Measurements from ENCODE around the gene LGI4. TPM values are rescaled to one million over a fixed set of nuclear protein-coding genes. Genes with fewer than 3 reads are reported as not detected.

LGI4 gene
- total and polyA plus RNA-seq, 2 donors (not counting 1 experiment from before 2014, with no cell fraction given): 0.17 to 0.19 TPM

GRCh38 chr19:35136977-35137702 lies 2.3 kb upstream of the LGI4 start:
- H3K27me3 ChIP-seq (ENCODE audit: control insufficient read depth, insufficient read depth, low read length): peaks cover 7% of the 10 kb centered on the region
- H3K27ac ChIP-seq (ENCODE audit: insufficient read depth, low read length): no peak overlapping the region
- no peak overlapping the region for H2AFZ ChIP-seq (ENCODE audit: low read length)
- no peak overlapping the region for H3K9ac ChIP-seq (ENCODE audit: insufficient read depth, low read length)
- no peak for TF ChIP-seq CTCF (conservative IDR thresholded peaks at IDR 0.05 in 1 of 2, IDR thresholded peaks at IDR 0.05 in 1 of 2; ENCODE audit: low read depth in 1 of 2, low read length in 2 of 2)
- no peak for TF ChIP-seq EZH2 (IDR thresholded peaks at IDR 0.05; ENCODE audit: low read length, missing control alignments)
- no peak overlapping the region for H3K4me2 ChIP-seq (ENCODE audit: extremely low read depth, insufficient read depth, low read length)
- H3K4me1 ChIP-seq (ENCODE audit: control insufficient read depth, extremely low read depth, insufficient read depth, low read length): peaks cover 30% of the 10 kb centered on the region
- H4K20me1 ChIP-seq (ENCODE audit: control insufficient read depth, extremely low read depth, insufficient read depth, low read length): no peaks in the 10 kb centered on the region
- no peak for DNase-seq (ENCODE audit: low read depth in 2 of 2)
- no peaks in the 10 kb centered on the region for H3K79me2 ChIP-seq (ENCODE audit: control insufficient read depth, insufficient read depth, low read length)
- H3K4me3 ChIP-seq (replicated peaks in 1 of 4; ENCODE audit: control extremely low read depth in 1 of 4, insufficient read depth in 1 of 4, low read depth in 3 of 4, low read length in 4 of 4): no peak overlapping the region
- no peaks in the 10 kb centered on the region for H3K36me3 ChIP-seq (ENCODE audit: control insufficient read depth, insufficient read depth, low read length)
- H3K9me3 ChIP-seq (ENCODE audit: control insufficient read depth, insufficient read depth, low read depth, low read length): no peaks in the 10 kb centered on the region

GRCh38 chr19:35136231-35136630 lies 1.4 kb upstream of the LGI4 start:
- Histone ChIP-seq H3K27me3 (ENCODE audit: control insufficient read depth, insufficient read depth, low read length) (peaks cover 7% of the 10 kb centered on the region), H3K27ac (ENCODE audit: insufficient read depth, low read length) (no peak overlapping the region), H3K4me2 (ENCODE audit: extremely low read depth, insufficient read depth, low read length) (no peak overlapping the region), H3K4me1 (ENCODE audit: control insufficient read depth, extremely low read depth, insufficient read depth, low read length) (peaks cover 30% of the 10 kb centered on the region), H3K79me2 (ENCODE audit: control insufficient read depth, insufficient read depth, low read length) (no peaks in the 10 kb centered on the region), H3K36me3 (ENCODE audit: control insufficient read depth, insufficient read depth, low read length) (no peaks in the 10 kb centered on the region), H3K4me3 (replicated peaks in 1 of 4; ENCODE audit: control extremely low read depth in 1 of 4, insufficient read depth in 1 of 4, low read depth in 3 of 4, low read length in 4 of 4) (no peak overlapping the region), H4K20me1 (ENCODE audit: control insufficient read depth, extremely low read depth, insufficient read depth, low read length) (no peaks in the 10 kb centered on the region), H3K9ac (ENCODE audit: insufficient read depth, low read length) (no peak overlapping the region), H2AFZ (ENCODE audit: low read length) (no peak overlapping the region), H3K9me3 (ENCODE audit: control insufficient read depth, insufficient read depth, low read depth, low read length) (no peaks in the 10 kb centered on the region)
- TF ChIP-seq CTCF (conservative IDR thresholded peaks at IDR 0.05 in 1 of 2, IDR thresholded peaks at IDR 0.05 in 1 of 2; ENCODE audit: low read depth in 1 of 2, low read length in 2 of 2): no peak
- no peak for TF ChIP-seq EZH2 (IDR thresholded peaks at IDR 0.05; ENCODE audit: low read length, missing control alignments)
- DNase-seq (ENCODE audit: low read depth in 2 of 2): no peak

DNA sequence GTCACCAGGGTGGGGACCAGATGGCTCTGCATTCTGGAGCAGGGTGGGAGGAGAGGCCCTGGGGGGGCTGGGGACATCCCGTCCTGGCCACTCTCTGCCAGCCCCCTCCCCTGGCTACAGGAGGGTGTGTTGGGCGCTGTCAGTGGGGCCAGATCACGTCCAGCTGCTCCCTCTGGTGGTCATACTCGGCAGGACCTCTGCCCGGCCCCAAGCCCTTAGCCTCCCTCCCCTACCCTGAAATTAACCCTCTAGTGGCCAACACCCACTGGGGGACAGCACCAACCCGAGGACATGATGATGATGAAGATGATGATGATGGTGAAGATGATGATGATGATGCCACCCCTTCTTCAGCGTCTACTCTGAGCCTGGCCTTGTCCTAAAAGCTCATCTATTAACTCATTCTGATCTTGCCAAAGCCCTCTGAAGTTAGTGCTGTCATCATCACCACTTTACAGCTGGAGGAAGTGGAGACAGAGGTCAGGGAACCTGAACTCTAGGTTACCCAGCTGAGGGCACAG lies 590 bp upstream of the LGI4 start:
- H2AFZ ChIP-seq (ENCODE audit: low read length): no peak overlapping the region
- no peak overlapping the region for H3K4me2 ChIP-seq (ENCODE audit: extremely low read depth, insufficient read depth, low read length)

More for the DNA sequence above, 590 bp upstream of the LGI4 start:
- Histone ChIP-seq H3K9ac (ENCODE audit: insufficient read depth, low read length) (no peak overlapping the region), H3K9me3 (ENCODE audit: control insufficient read depth, insufficient read depth, low read depth, low read length) (no peaks in the 10 kb centered on the region), H3K4me1 (ENCODE audit: control insufficient read depth, extremely low read depth, insufficient read depth, low read length) (peaks cover 24% of the 10 kb centered on the region), H3K36me3 (ENCODE audit: control insufficient read depth, insufficient read depth, low read length) (no peaks in the 10 kb centered on the region), H3K27me3 (ENCODE audit: control insufficient read depth, insufficient read depth, low read length) (peaks cover 7% of the 10 kb centered on the region), H3K27ac (ENCODE audit: insufficient read depth, low read length) (no peak overlapping the region), H3K79me2 (ENCODE audit: control insufficient read depth, insufficient read depth, low read length) (no peaks in the 10 kb centered on the region), H3K4me3 (replicated peaks in 1 of 4; ENCODE audit: control extremely low read depth in 1 of 4, insufficient read depth in 1 of 4, low read depth in 3 of 4, low read length in 4 of 4) (peak overlapping the region in 1 of 4 experiments; percentile 11), H4K20me1 (ENCODE audit: control insufficient read depth, extremely low read depth, insufficient read depth, low read length) (no peaks in the 10 kb centered on the region)
- DNase-seq (ENCODE audit: low read depth in 2 of 2): peak; percentile 45 to 65
- TF ChIP-seq CTCF (conservative IDR thresholded peaks at IDR 0.05 in 1 of 2, IDR thresholded peaks at IDR 0.05 in 1 of 2; ENCODE audit: low read depth in 1 of 2, low read length in 2 of 2) (peak; percentile 81 to 82), EZH2 (IDR thresholded peaks at IDR 0.05; ENCODE audit: low read length, missing control alignments) (no peak)
